ENCODE data around the gene PIBF1.
"Not testable (repeated sequence)": the region's sequence is repeated elsewhere in the genome, so short reads cannot be mapped to it uniquely, and the experiment has no call there.

Gene PIBF1

DNA sequence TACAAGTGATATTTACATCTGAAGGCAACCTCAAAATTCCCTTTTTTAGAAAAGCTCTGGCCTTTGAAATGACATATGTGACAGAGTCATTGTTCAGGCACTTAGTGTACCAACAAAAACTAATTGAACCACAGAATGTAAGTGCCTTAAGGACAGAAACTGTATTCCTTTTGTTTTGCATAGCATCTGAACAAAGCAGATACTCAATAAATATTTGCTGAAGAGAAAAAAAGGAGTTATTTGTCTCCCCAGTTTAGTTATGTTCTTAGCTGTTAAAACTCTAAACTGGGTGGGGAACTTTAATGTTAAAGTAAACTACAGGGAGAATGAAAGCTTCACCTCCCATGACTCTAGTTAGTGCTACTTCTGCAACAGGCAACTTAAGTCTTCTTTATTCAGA lies 220.0 kb downstream of the PIBF1 start:
- in situ Hi-C loops (cut with MboI; ENCODE audit: low sequenced_read_pairs): no loop called here

DNA sequence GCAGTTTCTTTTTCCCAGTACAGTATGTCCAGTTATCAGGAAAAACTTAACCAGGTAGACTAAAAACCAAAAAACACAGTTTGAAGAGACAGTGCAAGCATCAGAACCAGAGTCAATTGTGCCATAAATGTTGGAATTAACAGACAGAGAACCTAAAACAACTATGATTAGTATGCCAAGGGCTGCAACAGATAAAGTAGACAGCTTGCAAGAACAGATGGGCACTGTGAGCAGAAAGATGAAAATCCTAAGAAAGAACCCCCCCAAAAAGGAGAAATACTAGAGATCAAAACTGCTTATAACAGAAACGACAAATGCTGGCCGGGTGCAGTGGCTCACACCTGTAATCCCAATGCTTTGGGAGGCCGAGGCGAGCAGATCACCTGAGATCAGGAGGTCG lies 229.8 kb downstream of the PIBF1 start:
- in situ Hi-C loops (cut with MboI; ENCODE audit: low sequenced_read_pairs): no loop called here

DNA sequence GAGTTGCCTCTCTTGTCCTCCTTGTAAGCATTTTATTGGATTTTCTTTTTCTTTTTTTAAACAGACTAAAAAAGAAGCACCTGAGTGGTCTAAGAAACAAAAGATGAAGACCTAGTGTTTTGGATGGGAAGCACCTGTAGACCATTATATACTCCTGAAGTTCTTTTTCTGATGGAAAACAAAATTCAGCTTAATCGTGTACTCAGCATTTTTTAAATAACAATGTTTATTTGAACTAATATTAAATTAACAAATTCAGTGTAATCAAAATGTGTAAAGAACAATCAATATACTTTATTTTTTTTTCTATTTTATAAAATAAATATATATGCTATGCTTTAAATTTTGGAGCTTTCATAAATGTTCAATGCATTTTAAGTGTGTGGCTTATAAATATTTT lies 233.9 kb downstream of the PIBF1 start:
- in situ Hi-C loops (cut with MboI; ENCODE audit: low sequenced_read_pairs): no loop called here

DNA sequence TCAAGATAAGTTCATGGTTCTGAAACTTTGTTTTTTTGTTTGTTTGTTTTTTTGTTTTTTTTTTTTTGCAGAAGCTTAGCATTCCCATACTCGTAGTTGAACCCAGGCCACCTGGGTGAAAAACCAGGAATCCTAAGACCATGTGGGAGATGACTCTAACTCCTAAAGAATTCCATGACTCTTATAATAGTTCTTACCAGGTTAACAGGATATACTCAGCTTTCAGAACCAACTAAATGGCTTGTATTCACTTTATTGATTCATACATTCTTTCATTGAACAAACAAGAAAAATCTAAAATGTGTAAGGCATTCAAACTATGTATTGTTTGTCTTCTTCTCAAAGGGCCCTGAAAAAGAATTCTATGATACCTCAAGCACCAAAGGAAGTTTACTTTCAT lies 236.4 kb downstream of the PIBF1 start:
- in situ Hi-C loops (cut with MboI; ENCODE audit: low sequenced_read_pairs): no loop called here

DNA sequence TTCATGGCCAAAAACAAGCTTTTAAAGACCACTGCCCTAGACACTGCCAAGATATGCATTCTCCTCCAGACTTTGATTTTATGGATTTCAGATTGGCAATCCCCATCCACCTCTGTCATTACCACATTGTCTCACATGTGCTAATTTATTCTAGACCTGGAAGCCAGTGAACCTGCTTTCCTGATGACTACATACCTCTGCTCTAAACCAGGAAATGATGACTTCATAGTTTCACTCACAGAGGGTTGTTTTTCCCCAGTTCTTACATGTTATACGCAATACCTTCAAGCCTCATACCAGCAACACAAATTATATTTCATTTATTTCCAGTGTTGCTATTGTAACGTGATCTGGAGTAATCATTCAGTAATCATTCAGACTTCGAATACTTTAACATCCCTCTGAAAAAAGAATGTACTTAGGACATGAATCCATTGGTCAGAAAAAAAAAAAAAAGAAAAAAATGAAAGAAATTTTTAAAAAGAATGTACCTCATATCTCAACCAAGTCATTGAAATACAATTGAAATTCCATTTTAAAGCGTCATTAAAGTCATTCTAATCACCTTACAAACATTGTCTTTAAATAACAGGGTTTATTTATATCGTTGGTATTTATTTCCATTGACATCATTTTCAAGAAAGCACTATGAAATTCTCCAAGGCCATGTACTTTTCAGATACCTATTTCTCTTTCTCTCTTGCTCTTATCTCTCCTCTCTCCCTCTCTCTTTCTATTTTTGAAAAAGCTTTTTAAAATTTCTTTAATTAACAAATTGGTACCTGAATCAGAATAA lies 243.5 kb downstream of the PIBF1 start:
- in situ Hi-C loops (cut with MboI; ENCODE audit: low sequenced_read_pairs): no loop called here

DNA sequence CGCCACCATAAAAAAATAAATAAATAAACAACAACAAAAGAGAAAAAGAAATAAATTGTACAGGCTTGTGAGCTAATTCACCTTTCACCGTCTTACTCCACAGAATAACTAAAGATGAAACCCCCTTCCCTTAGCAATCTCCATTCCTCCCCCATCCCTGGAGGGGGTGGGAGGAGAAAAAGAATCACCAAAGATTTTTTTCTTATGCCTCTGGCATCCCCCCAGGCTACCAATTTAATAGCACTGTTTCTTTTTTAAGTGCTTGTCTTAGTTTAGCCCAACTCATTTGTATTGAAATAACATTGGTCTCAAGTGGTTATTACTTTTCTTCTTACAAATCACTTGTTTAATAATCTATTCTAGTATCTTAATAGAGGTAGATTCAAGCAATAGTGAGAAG lies 253.0 kb downstream of the PIBF1 start:
- in situ Hi-C loops (cut with MboI; ENCODE audit: low sequenced_read_pairs): no loop called here

DNA sequence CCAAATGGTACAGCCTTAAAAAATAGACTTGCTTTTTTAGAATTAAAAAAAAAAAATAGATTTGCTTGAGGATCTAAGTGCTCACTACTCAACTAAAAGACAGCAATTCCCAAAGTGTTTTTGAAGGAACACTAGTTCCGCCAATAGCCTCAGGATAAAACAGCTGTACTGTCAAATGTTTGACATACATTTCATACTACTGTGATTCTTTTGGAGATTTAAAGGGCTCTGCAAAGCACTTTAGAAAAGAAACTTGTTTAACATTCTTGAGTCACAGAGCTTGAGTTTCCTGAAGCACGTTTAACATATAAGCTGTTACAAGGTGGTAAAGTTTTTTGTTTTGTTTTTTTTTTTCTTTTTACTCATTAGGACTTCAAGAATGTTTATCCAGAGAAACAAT lies 253.7 kb downstream of the PIBF1 start:
- in situ Hi-C loops (cut with MboI; ENCODE audit: low sequenced_read_pairs): no loop called here

DNA sequence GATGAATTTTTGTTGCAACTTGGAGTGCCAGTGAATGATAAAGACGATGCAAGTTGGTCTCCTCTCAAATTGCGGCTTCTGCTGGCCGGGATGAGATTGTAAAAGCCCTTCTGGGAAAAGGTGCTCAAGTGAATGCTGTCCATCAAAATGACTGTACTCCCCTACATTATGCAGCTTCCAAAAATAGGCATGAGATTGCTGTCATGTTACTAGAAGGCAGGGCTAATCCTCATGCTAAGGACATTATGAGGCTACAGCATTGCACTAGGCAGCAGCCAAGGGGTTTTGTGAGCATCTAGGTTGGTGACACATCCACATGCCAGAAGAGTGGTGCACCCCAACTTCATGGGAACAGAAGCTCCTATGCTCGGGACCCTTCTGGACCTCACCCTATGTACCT lies 254.6 kb downstream of the PIBF1 start:
- in situ Hi-C loops (cut with MboI; ENCODE audit: low sequenced_read_pairs): no loop called here

DNA sequence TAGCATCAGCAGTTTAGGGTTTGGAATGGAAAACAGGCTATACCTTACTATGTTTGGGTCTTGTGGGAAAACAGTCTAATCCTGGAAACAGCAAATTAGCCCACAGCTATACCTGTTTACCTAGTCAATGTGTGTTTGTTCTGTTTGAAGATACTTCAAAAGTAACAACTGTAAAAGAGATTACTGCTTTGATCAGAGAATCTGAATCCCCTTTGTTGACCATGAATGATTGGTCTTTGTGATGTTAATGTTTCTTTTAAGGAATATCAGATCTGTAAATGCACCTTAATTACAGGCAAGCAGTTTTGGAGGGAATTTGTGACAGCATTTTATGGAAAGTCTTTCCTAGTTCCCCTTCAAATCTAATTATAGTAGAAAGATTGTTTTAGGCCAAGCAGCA lies 256.1 kb downstream of the PIBF1 start:
- in situ Hi-C loops (cut with MboI; ENCODE audit: low sequenced_read_pairs): no loop called here

DNA sequence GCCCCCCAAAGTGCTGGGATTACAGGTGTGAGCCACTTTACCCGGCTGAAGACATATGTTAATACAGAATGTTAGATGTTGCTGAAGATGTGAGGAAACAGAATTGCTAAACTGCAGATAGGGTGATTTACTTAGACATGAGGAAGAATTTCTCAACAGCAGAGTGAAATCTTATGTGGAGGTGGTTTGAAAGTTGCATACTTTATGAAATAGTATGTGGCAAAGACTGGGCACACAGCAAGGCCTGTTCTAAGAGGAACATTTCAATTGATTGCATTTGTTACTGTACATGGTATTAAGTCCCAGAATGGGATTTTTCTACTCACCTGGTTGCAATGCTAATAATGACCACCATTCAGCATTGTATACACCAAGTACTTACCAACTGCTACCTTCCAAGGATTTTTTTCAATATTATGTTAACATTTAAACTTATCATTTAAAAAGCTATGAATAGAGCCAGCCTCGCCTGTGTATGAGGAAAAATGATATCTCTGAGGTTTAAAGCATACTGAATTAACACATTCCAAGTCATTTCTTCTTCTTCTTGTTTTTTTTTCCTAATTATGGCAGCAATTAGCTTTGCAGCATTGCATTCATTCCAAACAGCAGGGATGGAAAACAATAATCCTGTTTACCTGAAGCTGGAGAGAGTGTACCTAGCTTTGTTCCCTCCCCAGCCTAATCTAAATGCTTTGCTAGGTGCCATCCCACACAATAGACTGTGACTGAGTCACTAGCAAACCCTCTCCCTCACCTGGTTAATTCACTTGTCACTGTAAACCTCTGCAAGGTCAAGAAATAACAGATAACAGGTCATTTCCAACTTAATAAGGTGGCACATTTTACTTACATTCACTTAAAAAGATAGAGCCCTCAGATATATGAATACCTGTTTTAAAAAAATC lies 257.5 kb downstream of the PIBF1 start:
- in situ Hi-C loops (cut with MboI; ENCODE audit: low sequenced_read_pairs): no loop called here

DNA sequence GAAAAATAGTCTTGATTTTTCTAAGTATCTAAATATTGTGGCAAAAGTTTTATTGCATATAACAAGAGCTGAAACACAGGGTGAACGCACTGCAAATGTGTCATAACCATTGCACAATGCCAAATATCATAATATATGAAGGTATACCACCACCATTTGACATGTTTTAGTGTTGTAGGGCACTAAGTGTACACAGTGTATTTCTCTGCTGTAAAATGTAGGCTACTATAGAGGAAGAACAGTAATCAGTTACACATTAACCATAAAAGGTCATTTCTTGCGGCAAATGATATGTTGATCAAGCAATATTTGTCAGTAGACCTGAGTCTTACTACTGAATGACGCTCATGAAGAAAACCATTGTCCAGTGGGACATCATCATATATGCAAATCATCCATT lies 258.6 kb downstream of the PIBF1 start:
- in situ Hi-C loops (cut with MboI; ENCODE audit: low sequenced_read_pairs): no loop called here

DNA sequence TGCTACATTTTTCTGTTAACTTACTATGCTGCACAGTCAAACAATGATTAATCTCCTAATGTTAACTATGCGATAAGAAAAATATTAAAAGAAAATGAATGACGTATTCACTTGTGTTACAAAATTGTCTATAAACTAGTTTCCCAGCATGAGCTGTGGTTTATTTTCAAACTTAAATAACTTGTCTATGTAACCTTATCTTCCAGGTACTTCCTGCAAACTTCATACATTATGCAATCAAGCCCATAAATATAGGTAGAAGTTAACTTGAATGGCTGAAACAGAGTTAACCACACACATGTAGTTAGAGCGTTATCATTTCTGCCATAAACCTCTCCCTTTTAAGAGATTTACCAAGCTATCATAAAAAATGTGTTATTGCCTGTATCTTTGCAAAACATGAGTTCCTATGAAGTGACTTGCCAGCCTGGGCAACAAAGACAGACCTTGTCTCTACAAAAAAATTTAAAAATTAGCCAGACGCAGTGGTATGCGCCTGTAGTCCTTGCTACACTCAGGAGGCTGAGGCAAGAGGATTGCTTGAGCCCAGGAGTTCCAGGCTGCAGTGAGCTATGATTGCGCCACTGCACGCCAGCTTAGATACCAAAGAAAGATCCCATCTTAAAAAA lies 259.1 kb downstream of the PIBF1 start:
- in situ Hi-C loops (cut with MboI; ENCODE audit: low sequenced_read_pairs): no loop called here

DNA sequence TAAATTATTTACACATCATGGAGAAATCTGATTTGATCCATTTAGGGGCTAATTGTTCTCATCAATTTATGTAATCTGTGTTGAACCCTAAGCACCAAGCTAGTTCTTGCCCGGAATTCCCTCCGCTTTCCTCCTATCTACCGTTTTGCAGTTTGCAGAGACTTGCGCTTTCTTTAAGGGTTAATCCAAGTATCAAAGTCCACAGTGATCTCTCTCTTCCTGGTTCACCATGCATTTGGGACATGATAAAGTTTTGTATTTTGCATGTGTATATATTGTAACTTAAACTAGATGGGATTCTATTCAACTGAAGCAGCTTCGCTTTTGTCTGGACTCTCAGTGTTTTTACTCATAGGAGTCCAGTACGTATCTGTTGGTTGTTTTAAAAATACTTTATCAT lies 263.1 kb downstream of the PIBF1 start:
- in situ Hi-C loops (cut with MboI; ENCODE audit: low sequenced_read_pairs): no loop called here

DNA sequence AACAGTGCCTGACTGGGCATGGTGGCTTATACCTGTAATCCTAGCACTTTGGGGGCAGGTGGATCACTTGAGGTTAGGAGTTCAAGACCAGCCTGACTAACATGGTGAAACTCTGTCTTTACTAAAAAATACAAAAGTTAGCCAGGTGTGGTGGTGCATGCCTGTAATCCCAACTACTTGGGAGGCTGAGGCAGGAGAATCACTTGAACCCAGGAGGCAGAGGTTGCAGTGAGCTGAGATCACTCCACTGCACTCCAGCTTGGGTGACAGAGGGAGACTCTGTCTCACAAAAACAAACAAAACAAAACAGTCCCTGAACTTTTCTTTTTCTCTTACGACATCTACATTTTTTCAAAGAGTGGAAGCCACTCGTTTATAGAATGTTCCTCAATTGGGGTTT lies 266.7 kb downstream of the PIBF1 start:
- in situ Hi-C loops (cut with MboI; ENCODE audit: low sequenced_read_pairs): not testable (repeated sequence)

DNA sequence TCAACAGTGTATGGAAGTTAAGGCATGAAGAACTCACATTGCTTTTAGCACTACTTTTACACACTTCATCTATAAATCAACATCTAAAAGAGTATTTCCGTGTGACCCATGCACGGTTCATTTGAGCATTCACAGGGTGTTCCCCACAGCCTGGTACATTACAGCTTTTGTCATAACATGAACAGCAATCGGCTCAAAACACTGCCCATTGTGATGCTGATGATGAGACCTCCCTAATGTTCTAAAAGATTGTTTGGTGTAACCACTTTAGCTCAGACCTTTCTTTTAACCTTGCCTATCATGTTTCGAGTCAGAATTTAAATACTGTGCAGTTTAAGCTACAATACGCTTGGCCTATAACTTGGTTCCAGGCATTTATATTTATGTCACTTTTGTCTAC lies 272.8 kb downstream of the PIBF1 start:
- in situ Hi-C loops (cut with MboI; ENCODE audit: low sequenced_read_pairs): no loop called here

DNA sequence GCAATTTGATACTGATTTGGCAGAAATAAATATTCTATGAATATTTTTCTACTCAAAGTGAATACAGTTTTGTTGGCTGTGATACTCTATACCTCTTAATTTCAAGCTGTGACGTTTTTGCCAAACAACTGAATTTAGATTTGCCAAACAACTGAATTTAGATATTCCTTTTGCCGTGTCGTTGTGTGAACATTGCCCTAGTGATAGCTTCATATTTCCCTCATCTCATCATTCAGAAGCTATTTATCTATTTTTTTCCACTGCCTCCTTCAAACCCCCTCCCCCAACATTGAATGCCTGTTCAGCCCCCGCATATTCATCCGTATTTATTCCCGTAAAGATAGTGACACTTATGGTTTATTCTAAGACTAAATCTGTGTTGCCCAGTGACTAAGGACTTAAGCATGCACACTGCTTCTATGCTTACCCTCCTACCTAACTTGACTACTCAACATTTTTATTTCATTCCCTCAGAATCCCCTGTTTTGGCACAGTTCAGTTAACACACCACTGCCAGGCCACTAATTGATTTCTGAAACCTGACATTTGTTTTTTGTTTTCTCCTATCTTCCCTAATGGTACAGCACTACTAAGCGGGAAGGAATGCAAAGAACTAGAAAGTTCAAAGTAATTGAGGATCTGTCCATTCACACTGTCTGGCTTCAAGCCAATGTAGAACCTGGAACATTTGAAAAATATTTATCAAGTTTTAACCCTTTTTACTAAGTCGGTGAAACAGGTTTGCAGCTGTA lies 274.1 kb downstream of the PIBF1 start:
- in situ Hi-C loops (cut with MboI; ENCODE audit: low sequenced_read_pairs): no loop called here

DNA sequence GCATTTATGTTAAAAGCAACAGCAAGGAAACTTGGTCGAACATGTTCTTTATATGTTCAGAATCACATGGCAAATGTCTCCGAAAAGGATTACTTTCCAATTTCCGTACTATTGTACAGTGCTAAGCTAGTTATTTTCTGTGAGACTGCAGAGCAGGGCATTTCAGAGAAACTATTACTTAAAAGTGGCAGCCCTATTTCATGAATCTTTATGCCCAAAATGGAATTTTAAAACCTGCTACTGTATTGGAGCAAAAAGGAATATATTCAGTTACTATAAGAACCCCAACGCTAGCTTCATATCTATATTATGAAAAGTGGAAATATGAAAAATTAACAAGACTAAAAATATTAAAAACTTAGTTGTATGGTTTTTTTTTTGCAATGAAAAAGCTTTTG lies 274.6 kb downstream of the PIBF1 start:
- in situ Hi-C loops (cut with MboI; ENCODE audit: low sequenced_read_pairs): no loop called here

DNA sequence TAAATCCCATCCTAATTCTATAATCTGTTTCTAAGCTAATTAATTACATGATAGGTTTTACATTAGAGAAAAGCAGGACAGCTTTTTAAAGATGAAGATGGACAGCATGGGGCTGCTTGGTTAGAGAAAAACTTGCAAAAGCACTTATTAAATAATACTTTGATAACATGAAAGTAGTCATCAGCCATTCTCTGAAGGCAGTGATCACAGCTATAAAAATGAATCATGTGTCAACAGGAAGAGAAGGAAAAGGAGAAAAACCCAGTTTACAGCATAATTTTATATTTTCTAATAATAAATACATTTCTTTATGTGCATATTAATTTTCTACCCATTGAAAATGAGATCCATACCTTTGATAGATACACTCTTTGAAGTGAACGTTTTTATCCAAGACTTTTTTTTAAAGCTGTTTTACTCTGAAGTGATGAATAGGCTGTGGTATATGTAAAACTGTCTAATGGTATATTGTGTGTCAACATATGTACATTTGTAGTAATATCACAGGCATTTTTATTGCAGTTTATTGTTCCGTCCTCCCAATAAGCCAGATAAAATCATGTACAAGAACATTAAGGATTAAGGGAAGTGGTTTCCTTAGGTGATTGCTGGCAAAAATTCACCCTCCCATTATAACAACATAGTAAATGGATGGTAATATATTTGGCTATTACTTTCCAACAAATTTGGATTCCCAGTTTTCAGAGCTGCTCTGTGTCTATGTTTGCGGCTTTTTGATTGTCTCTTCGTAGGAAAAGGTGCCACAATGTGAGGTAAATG lies 275.5 kb downstream of the PIBF1 start:
- in situ Hi-C loops (cut with MboI; ENCODE audit: low sequenced_read_pairs): no loop called here

DNA sequence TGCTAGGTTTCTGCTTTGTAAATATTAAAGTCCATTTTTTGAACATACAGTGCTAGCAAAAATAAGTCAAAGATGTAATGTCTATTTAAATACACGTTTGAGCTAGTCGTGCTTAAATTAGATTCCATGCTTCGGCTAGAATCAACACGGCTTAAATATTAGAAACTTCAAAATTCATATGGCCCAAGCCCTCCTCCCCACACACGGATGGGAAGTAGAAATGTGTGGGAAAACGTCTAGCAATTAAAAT lies 276.1 kb downstream of the PIBF1 start:
- in situ Hi-C loops (cut with MboI; ENCODE audit: low sequenced_read_pairs): no loop called here

DNA sequence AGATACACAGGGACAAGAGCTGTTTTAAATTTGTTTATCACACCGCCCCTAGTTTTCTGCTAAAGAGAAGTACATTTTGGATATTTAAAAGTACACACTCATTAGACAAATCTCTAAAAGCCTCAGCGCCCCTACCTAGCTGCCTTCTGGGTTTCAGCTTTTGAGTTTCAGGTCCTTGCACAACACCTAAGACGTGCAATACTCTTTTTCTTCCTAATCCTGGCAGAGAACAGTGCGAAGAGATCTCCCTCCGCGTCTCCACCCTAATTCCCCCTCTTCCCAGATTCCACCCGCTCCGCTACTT lies 276.5 kb downstream of the PIBF1 start:
- in situ Hi-C loops (cut with MboI; ENCODE audit: low sequenced_read_pairs): no loop called here
